OCI-LY1 (cell line): ENCODE data around the gene P4HTM.

Experiments used
- H2AFZ ChIP-seq: fragments of 200-600 bp; sonication (generic), shearing (Covaris generic); 2 replicates; pipeline ENCODE4 v1.6.0; 2014; ENCODE audit warnings: antibody characterized with exemption, mild to moderate bottlenecking, low read length
- H3F3A ChIP-seq: fragments of 200-600 bp; sonication (generic), shearing (Covaris generic); 2 replicates; pipeline ENCODE4 v1.6.0; 2014; ENCODE audit warnings: mild to moderate bottlenecking, antibody characterized with exemption, low read length, moderate library complexity; ENCODE audit not compliant: insufficient read depth
- H3K27ac ChIP-seq: fragments of 200-600 bp; sonication (generic); 2 replicates; pipeline ENCODE4 v1.5.1; 2014; ENCODE audit warnings: low read length, mixed run types, mild to moderate bottlenecking, low read depth; ENCODE audit not compliant: poor library complexity, severe bottlenecking
- H3K27me3 ChIP-seq: fragments of 200-600 bp; sonication (generic); 2 replicates; pipeline ENCODE4 v1.6.0; 2014; ENCODE audit warnings: antibody characterized with exemption, mild to moderate bottlenecking, low read length, moderate library complexity; ENCODE audit not compliant: insufficient read depth
- H3K36me3 ChIP-seq: fragments of 200-600 bp; sonication (generic); 2 replicates; pipeline ENCODE4 v1.6.1; 2014; ENCODE audit warnings: mild to moderate bottlenecking, antibody characterized with exemption, low read length, moderate library complexity, mixed read lengths; ENCODE audit not compliant: insufficient read depth
- H3K4me1 ChIP-seq: fragments of 200-600 bp; sonication (generic); 2 replicates; pipeline ENCODE4 v1.5.1; 2014; ENCODE audit warnings: mild to moderate bottlenecking, low read length, moderate library complexity; ENCODE audit not compliant: insufficient read depth, severe bottlenecking
- H3K4me2 ChIP-seq: fragments of 200-600 bp; sonication (generic), shearing (Covaris generic); 2 replicates; pipeline ENCODE4 v1.6.1; 2014; ENCODE audit warnings: low read length
- H3K4me3 ChIP-seq: fragments of 200-600 bp; sonication (generic); 2 replicates; pipeline ENCODE4 v1.5.1; 2014; ENCODE audit warnings: low read length, low read depth, mild to moderate bottlenecking, mixed read lengths; ENCODE audit not compliant: poor library complexity, severe bottlenecking
- H3K79me2 ChIP-seq: fragments of 200-600 bp; shearing (Covaris generic); 2 replicates; pipeline ENCODE4 v1.6.1; 2016; ENCODE audit warnings: mixed run types, low read length, mixed read lengths; ENCODE audit not compliant: insufficient read depth
- H3K9ac ChIP-seq: fragments of 200-600 bp; sonication (generic), shearing (Covaris generic); 2 replicates; pipeline ENCODE4 v1.6.1; 2014; ENCODE audit warnings: mild to moderate bottlenecking, low read length, mixed read lengths
- H3K9me2 ChIP-seq: fragments of 200-600 bp; sonication (generic), shearing (Covaris generic); 2 replicates; pipeline ENCODE4 v1.6.1; 2014; ENCODE audit warnings: low read depth, mild to moderate bottlenecking, low read length, mixed read lengths
- H3K9me3 ChIP-seq: fragments of 200-600 bp; shearing (Covaris generic); 2 replicates; pipeline ENCODE4 v1.6.1; 2014; ENCODE audit warnings: low read length, mixed read lengths
- H4K20me1 ChIP-seq: fragments of 200-600 bp; sonication (generic), shearing (Covaris generic); 2 replicates; pipeline ENCODE4 v1.6.0; 2016; ENCODE audit warnings: mild to moderate bottlenecking, low read length; ENCODE audit not compliant: insufficient read depth
- EZH2 ChIP-seq: fragments of 200-600 bp; sonication (generic), shearing (Covaris generic); IDR thresholded peaks from 2 replicates; pipeline ENCODE4 v1.8.0; 2017; ENCODE audit warnings: borderline replicate concordance, mixed run types, mild to moderate bottlenecking, antibody characterized with exemption, low read length, moderate library complexity, mixed read lengths
- TF ChIP-seq, protein P1 (sequence below): fragments of 200-600 bp; sonication (generic), shearing (Covaris generic); IDR thresholded peaks from 2 replicates; pipeline ENCODE4 v1.5.1; 2017; ENCODE audit warnings: mild to moderate bottlenecking, antibody characterized with exemption, low read length, moderate library complexity, mixed read lengths

P4HTM gene

DNA sequence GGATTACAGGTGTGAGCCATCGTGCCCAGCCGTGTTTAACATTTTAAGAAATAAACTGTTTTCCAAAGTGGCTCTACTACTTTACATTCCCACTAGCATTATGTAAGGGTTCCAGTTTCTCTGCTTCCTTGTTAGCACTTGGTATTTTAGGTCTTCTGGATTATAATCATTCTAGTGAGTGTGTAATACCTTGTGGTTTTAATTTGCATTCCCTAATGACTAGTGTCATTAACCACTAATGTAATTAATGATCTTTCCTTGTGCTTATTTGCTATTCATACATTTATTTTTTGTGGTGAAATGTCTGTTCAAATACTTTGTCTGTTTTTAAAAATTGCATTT, 40.7 kb upstream of the P4HTM start:
- no peaks in the 10 kb centered on the region for H3K27me3 ChIP-seq
- no peaks in the 10 kb centered on the region for H3K9me3 ChIP-seq
- no peak overlapping the region for H3K9ac ChIP-seq
- no peaks in the 10 kb centered on the region for H3F3A ChIP-seq
- no peak overlapping the region for H3K4me3 ChIP-seq
- peaks cover 5% of the 10 kb centered on the region for H3K4me1 ChIP-seq
- H3K9me2 ChIP-seq = no peaks in the 10 kb centered on the region
- no peaks in the 10 kb centered on the region for H4K20me1 ChIP-seq
- peaks cover 26% of the 10 kb centered on the region; the same call in 1 of the 2 replicates for H3K36me3 ChIP-seq
- TF ChIP-seq, protein P1, sequence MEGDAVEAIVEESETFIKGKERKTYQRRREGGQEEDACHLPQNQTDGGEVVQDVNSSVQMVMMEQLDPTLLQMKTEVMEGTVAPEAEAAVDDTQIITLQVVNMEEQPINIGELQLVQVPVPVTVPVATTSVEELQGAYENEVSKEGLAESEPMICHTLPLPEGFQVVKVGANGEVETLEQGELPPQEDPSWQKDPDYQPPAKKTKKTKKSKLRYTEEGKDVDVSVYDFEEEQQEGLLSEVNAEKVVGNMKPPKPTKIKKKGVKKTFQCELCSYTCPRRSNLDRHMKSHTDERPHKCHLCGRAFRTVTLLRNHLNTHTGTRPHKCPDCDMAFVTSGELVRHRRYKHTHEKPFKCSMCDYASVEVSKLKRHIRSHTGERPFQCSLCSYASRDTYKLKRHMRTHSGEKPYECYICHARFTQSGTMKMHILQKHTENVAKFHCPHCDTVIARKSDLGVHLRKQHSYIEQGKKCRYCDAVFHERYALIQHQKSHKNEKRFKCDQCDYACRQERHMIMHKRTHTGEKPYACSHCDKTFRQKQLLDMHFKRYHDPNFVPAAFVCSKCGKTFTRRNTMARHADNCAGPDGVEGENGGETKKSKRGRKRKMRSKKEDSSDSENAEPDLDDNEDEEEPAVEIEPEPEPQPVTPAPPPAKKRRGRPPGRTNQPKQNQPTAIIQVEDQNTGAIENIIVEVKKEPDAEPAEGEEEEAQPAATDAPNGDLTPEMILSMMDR = no peak
- no peak for TF ChIP-seq EZH2
- peaks cover 33% of the 10 kb centered on the region for H3K79me2 ChIP-seq
- H3K27ac ChIP-seq = no peak overlapping the region
- no peak overlapping the region for H3K4me2 ChIP-seq
- H2AFZ ChIP-seq = no peak overlapping the region

DNA sequence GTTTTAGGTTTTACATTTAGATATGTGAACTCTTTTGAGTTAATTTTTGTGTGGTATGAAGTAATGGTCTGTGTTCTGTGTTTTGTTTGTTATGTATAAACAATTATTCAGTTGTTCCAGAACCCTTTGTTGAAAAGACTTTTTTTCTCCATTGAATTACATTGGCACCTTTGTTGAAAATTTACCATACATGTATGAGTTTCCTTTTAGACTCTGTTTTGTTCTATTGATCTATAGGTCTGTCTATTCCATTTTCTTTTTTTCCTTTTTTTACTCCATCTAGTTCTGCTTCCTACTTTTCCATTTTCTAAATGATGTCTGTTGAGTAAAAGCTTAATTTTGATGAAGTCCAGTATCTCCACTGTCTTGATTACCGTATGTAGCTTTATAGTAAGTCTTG, 40.0 kb upstream of the P4HTM start:
- H3K27me3 ChIP-seq = no peaks in the 10 kb centered on the region
- no peak overlapping the region for H3K4me2 ChIP-seq
- no peak overlapping the region for H3K4me3 ChIP-seq
- H4K20me1 ChIP-seq = no peaks in the 10 kb centered on the region
- H3K36me3 ChIP-seq = peaks cover 28% of the 10 kb centered on the region; the same call in 1 of the 2 replicates
- H3F3A ChIP-seq = no peaks in the 10 kb centered on the region
- no peak overlapping the region for H2AFZ ChIP-seq
- H3K9me3 ChIP-seq = no peaks in the 10 kb centered on the region
- TF ChIP-seq, protein P1 = no peak
- no peak for TF ChIP-seq EZH2
- H3K79me2 ChIP-seq = peaks cover 33% of the 10 kb centered on the region
- H3K9me2 ChIP-seq = no peaks in the 10 kb centered on the region
- H3K27ac ChIP-seq = no peak overlapping the region
- no peak overlapping the region for H3K9ac ChIP-seq
- peaks cover under 1% of the 10 kb centered on the region for H3K4me1 ChIP-seq

DNA sequence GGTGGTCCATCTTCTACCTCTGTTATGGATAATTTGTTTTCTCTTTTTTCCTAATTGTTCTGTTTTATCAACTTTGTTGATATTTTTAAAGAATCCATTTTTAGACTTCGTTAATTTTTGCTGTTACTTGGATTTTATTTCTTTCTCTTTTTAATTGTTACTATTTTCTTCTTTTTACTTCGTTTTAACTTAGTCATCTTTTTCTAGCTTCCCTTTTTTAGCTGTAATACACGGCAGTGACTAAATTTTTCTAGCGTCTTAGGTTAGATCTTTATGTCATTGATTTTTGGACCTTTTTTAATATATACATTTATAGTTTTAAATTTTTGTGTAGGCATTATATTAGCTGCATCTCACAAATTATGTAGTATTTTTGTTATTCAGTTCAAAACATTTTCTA, 38.3 kb upstream of the P4HTM start:
- no peak overlapping the region for H3K27ac ChIP-seq
- TF ChIP-seq, protein P1 = no peak
- TF ChIP-seq EZH2 = no peak
- H2AFZ ChIP-seq = no peak overlapping the region
- H3F3A ChIP-seq = no peaks in the 10 kb centered on the region
- H3K9me2 ChIP-seq = no peaks in the 10 kb centered on the region
- H3K9ac ChIP-seq = no peak overlapping the region
- no peaks in the 10 kb centered on the region for H4K20me1 ChIP-seq
- H3K27me3 ChIP-seq = no peaks in the 10 kb centered on the region
- H3K36me3 ChIP-seq = peaks cover 26% of the 10 kb centered on the region; the same call in 1 of the 2 replicates
- no peak overlapping the region for H3K4me3 ChIP-seq
- no peak overlapping the region for H3K4me2 ChIP-seq
- H3K4me1 ChIP-seq = no peaks in the 10 kb centered on the region
- no peaks in the 10 kb centered on the region for H3K9me3 ChIP-seq
- peaks cover 43% of the 10 kb centered on the region for H3K79me2 ChIP-seq
